Esophagus muscularis mucosa (tissue), 4 donors: Measurements from ENCODE around the gene ZBTB17. TPM values are rescaled to one million over a fixed set of nuclear protein-coding genes. Genes with fewer than 3 reads are reported as not detected.

Experiments used
- DNase-seq: peaks from one replicate; pipeline ENCODE4 v3.0.0-alpha.2; 2017; ENCODE audit errors: extremely low spot score
- H3K27ac ChIP-seq, 4 donors: fragments of 200-600 bp; sonication (generic); replicated peaks in 1 of 4; 1 replicate in 3 of 4; 2 replicates in 1 of 4; pipeline ENCODE4 v1.5.1; 2016 to 2019; ENCODE audit warnings: mild to moderate bottlenecking in 1 of 4
- H3K27me3 ChIP-seq, 4 donors: fragments of 200-600 bp; sonication (generic); one replicate each; pipeline versions ENCODE4 v1.5.1 to v1.6.0; 2016 to 2019
- H3K36me3 ChIP-seq, 4 donors: fragments of 200-600 bp; sonication (generic); one replicate each; pipeline ENCODE4 v1.5.1; 2016 to 2019
- H3K4me1 ChIP-seq, 4 donors: fragments of 200-600 bp; sonication (generic); one replicate each; pipeline ENCODE4 v1.5.1; 2016 to 2019
- H3K4me3 ChIP-seq, 4 donors: fragments of 200-600 bp; sonication (generic); 1 replicate in 2 of 4; 2 replicates in 2 of 4; pipeline ENCODE4 v1.5.1; 2016 to 2019; ENCODE audit warnings: mild to moderate bottlenecking in 4 of 4, moderate library complexity in 1 of 4
- H3K9me3 ChIP-seq, 4 donors: fragments of 200-600 bp; sonication (generic); 1 replicate in 3 of 4; 2 replicates in 1 of 4; pipeline ENCODE4 v1.5.1; 2016 to 2019
- CTCF ChIP-seq, 3 experiments: fragments of 200-600 bp in 2 of 3; fragments of 450-650 bp in 1 of 3; sonication (generic) in 2 of 3; IDR thresholded peaks; one replicate each; pipeline ENCODE4 v1.5.1; 2017 to 2019; ENCODE audit warnings: antibody characterized with exemption in 3 of 3, mild to moderate bottlenecking in 2 of 3, moderate library complexity in 1 of 3
- EP300 ChIP-seq: sonication (generic); formaldehyde crosslinking; IDR thresholded peaks from one replicate; pipeline ENCODE4 v1.6.1; 2017; ENCODE audit warnings: antibody characterized with exemption
- POLR2A ChIP-seq: fragments of 450-650 bp; IDR thresholded peaks from one replicate; pipeline ENCODE4 v1.6.1; 2017; ENCODE audit warnings: antibody characterized with exemption, moderate library complexity, mild to moderate bottlenecking, low read depth
- POLR2AphosphoS5 ChIP-seq, 2 donors: sonication (generic); formaldehyde crosslinking; IDR thresholded peaks; one replicate each; pipeline ENCODE4 v1.6.1; 2017; ENCODE audit warnings: antibody characterized with exemption in 2 of 2
- WGBS: methylation state at CpG from one replicate; pipeline ENCODE4 v1.1.5; 2018; 5-methylcytosine and 5-hydroxymethylcytosine counted together
- intact Hi-C: fragments of 100-400 bp; cut with DNase I; formaldehyde crosslinking; loops from one replicate; pipeline ENCODE4 v1.15.1; 2023
- total RNA-seq, 4 donors: library from RNA; depleted of rRNA; stranded (reverse); fragments of >200 nt; gene quantifications; one replicate each; pipeline versions ENCODE4 v1.1.0 to v1.2.1, GENCODE V29; 2016

ZBTB17 gene
- total RNA-seq, 4 donors from 2014 or later: 29.5 to 40.8 (median 34.6) TPM

- no peaks in the 10 kb centered on the region for H3K27me3 ChIP-seq
- H3K27ac ChIP-seq: no peak overlapping the region
- H3K4me1 ChIP-seq: peaks cover 5 to 22% (median 18%) of the 10 kb centered on the region in 4 donors
- H3K36me3 ChIP-seq: peaks cover 58 to 100% (median 97%) of the 10 kb centered on the region in 4 donors
- 72% methylated on average over 5 of the region's 18 CpGs for WGBS
- H3K4me3 ChIP-seq: no peak overlapping the region
- no peak for DNase-seq
- TF ChIP-seq CTCF (IDR thresholded peaks at IDR 0.05) (no peak), POLR2AphosphoS5 (IDR thresholded peaks at IDR 0.05) (no peak), EP300 (no peak), POLR2A (no peak)
- intact Hi-C loops: no loop called here
- H3K9me3 ChIP-seq: no peaks in the 10 kb centered on the region
These were observed 33.1 kb downstream of the ZBTB17 start for GRCh38 chr1:15942661-15943327.

GRCh38 chr1:15941899-15942660 is 33.8 kb downstream of the ZBTB17 start:
- intact Hi-C loops: no loop called here

GRCh38 chr1:15941044-15941840 is 34.7 kb downstream of the ZBTB17 start:
- no peak for DNase-seq
- H3K27me3 ChIP-seq: no peaks in the 10 kb centered on the region
- intact Hi-C loops: no loop called here
- no peak overlapping the region for H3K4me3 ChIP-seq
- peaks cover 4 to 28% (median 18%) of the 10 kb centered on the region in 4 donors for H3K4me1 ChIP-seq
- 94% methylated on average over 9 of the region's 13 CpGs for WGBS
- H3K9me3 ChIP-seq: no peaks in the 10 kb centered on the region
- TF ChIP-seq CTCF (IDR thresholded peaks at IDR 0.05) (no peak), POLR2A (no peak), EP300 (no peak), POLR2AphosphoS5 (IDR thresholded peaks at IDR 0.05) (no peak)
- peaks cover 62 to 100% (median 97%) of the 10 kb centered on the region in 4 donors for H3K36me3 ChIP-seq
- peak overlapping the region in 1 of 4 donors; percentile 44 for H3K27ac ChIP-seq

More at GRCh38 chr1:15941899-15942660, 33.8 kb downstream of the ZBTB17 start:
- DNase-seq: no peak
- Histone ChIP-seq H3K4me3 (no peak overlapping the region), H3K36me3 (peaks cover 66 to 100% (median 97%) of the 10 kb centered on the region in 4 donors), H3K9me3 (no peaks in the 10 kb centered on the region), H3K27me3 (no peaks in the 10 kb centered on the region), H3K4me1 (peaks cover 4 to 27% (median 18%) of the 10 kb centered on the region in 4 donors), H3K27ac (peak overlapping the region in 1 of 4 donors; percentile 44)
- WGBS: 71% methylated on average over 15 of the region's 32 CpGs
- TF ChIP-seq POLR2AphosphoS5 (IDR thresholded peaks at IDR 0.05): no peak

- Histone ChIP-seq H3K4me1 (peaks cover 4 to 28% (median 18%) of the 10 kb centered on the region in 4 donors), H3K36me3 (peaks cover 65 to 100% (median 97%) of the 10 kb centered on the region in 4 donors), H3K27ac (peak overlapping the region in 1 of 4 donors; percentile 67), H3K27me3 (no peaks in the 10 kb centered on the region), H3K9me3 (no peaks in the 10 kb centered on the region), H3K4me3 (no peak overlapping the region)
- TF ChIP-seq POLR2AphosphoS5 (IDR thresholded peaks at IDR 0.05): no peak
- TF ChIP-seq POLR2A: no peak
- TF ChIP-seq EP300: no peak
- no peak for DNase-seq
- intact Hi-C loops: no loop called here
- 93% methylated on average over 13 of the region's 13 CpGs for WGBS
These were observed 35.5 kb downstream of the ZBTB17 start for GRCh38 chr1:15940110-15941043.
